HFFc6 (cell line): ENCODE results near the gene RP2. TPM values are rescaled to one million over a fixed set of nuclear protein-coding genes. Genes with fewer than 3 reads are reported as not detected.

Experiments used
- DNase-seq: peaks from one replicate; pipeline ENCODE4 v3.0.0-alpha.2; 2018
- H3K27ac Mint-ChIP-seq: 2 replicates; pipeline ENCODE4 v1.8.0; 2020; ENCODE audit warnings: mild to moderate bottlenecking, mixed read lengths
- H3K27me3 Mint-ChIP-seq: 2 replicates; pipeline ENCODE4 v1.8.0; 2021; ENCODE audit warnings: mild to moderate bottlenecking, moderate library complexity, mixed read lengths; ENCODE audit not compliant: insufficient read depth
- H3K36me3 Mint-ChIP-seq: 2 replicates; pipeline ENCODE4 v1.8.0; 2021; ENCODE audit warnings: low read depth, mixed read lengths
- H3K4me1 Mint-ChIP-seq: 2 replicates; pipeline ENCODE4 v1.8.0; 2020; ENCODE audit warnings: low read depth, mixed read lengths
- H3K4me3 Mint-ChIP-seq: 2 replicates; pipeline ENCODE4 v1.8.0; 2020; ENCODE audit warnings: mild to moderate bottlenecking, moderate library complexity, mixed read lengths
- H3K9me3 Mint-ChIP-seq: 2 replicates; pipeline ENCODE4 v1.8.0; 2020; ENCODE audit warnings: mild to moderate bottlenecking, mixed read lengths
- total RNA-seq, 6 experiments: library from RNA; stranded (reverse); fragmentation: NEBNext Ultra II Directional; extraction: Animal tissue kit (Norgen Biotek cat#: 25700); gene quantifications; 2 replicates in 1 of 6; 3 replicates in 5 of 6; pipeline ENCODE4 v1.2.3, GENCODE V29; 2021
- TF ChIP-seq, protein P1 (sequence below): fragments of 200-600 bp; sonication (generic); IDR thresholded peaks from 2 replicates; pipeline ENCODE4 v1.5.0; 2021; ENCODE audit warnings: antibody characterized with exemption, mild to moderate bottlenecking

The RP2 gene
- total RNA-seq, 6 experiments from 2014 or later: 10.7 to 12.7 (median 12.1) TPM

DNA sequence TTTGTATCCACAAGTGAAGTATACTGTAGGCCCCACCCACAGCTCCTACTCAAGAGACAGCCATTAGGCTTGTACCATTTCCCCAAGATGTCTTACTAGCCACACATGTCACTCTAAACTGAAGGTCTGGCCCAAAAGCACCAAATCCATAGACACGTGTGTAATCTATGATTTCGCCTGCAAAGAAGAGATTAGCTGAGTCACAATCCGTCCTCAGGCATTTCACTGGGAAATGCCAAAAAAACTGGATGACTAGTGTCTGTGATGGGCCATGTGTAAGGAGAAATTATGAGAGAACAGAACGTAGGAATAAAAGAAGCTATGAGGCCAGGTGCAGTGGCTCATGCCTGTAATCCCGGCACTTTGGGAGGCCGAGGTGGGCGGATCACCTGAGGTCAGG lies 21.9 kb upstream of the RP2 start:
- Mint-ChIP-seq H3K27ac (no peak overlapping the region), H3K27me3 (no peaks in the 10 kb centered on the region), H3K4me1 (peaks cover 14% of the 10 kb centered on the region), H3K4me3 (no peak overlapping the region), H3K9me3 (no peaks in the 10 kb centered on the region), H3K36me3 (no peaks in the 10 kb centered on the region)
- no peak for DNase-seq
- TF ChIP-seq, protein P1, sequence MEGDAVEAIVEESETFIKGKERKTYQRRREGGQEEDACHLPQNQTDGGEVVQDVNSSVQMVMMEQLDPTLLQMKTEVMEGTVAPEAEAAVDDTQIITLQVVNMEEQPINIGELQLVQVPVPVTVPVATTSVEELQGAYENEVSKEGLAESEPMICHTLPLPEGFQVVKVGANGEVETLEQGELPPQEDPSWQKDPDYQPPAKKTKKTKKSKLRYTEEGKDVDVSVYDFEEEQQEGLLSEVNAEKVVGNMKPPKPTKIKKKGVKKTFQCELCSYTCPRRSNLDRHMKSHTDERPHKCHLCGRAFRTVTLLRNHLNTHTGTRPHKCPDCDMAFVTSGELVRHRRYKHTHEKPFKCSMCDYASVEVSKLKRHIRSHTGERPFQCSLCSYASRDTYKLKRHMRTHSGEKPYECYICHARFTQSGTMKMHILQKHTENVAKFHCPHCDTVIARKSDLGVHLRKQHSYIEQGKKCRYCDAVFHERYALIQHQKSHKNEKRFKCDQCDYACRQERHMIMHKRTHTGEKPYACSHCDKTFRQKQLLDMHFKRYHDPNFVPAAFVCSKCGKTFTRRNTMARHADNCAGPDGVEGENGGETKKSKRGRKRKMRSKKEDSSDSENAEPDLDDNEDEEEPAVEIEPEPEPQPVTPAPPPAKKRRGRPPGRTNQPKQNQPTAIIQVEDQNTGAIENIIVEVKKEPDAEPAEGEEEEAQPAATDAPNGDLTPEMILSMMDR: no peak

DNA sequence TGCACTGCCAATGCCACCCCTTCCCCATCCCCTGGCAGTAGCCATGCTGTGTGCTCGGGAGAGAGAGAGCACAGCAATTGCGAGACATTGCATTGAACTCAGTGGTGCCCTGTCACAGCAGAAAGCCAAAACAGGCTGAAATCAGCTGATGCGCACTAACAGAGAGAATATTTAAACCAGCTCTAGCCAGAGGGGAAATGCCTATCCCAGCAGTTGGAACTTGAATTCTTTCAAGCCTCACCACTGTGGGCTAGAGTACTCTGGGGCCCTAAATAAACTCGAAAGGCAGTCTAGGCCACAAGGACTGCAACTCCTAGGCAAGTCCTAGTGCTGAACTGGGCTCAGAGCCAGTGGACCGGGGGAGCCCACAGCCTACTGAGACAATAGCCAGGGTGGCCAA lies 17.7 kb upstream of the RP2 start:
- Mint-ChIP-seq H3K36me3 (0 out of 2 replicates have a peak, but pooled peaks cover 6% of the 10 kb centered on the region), H3K9me3 (no peaks in the 10 kb centered on the region; the same call in 1 of the 2 replicates), H3K4me1 (peaks cover 5% of the 10 kb centered on the region; the same call in 1 of the 2 replicates), H3K27me3 (peaks cover 1% of the 10 kb centered on the region; the same call in 1 of the 2 replicates), H3K27ac (no peak overlapping the region), H3K4me3 (no peak overlapping the region)
- peak; percentile 30 for DNase-seq
- TF ChIP-seq, protein P1: no peak

DNA sequence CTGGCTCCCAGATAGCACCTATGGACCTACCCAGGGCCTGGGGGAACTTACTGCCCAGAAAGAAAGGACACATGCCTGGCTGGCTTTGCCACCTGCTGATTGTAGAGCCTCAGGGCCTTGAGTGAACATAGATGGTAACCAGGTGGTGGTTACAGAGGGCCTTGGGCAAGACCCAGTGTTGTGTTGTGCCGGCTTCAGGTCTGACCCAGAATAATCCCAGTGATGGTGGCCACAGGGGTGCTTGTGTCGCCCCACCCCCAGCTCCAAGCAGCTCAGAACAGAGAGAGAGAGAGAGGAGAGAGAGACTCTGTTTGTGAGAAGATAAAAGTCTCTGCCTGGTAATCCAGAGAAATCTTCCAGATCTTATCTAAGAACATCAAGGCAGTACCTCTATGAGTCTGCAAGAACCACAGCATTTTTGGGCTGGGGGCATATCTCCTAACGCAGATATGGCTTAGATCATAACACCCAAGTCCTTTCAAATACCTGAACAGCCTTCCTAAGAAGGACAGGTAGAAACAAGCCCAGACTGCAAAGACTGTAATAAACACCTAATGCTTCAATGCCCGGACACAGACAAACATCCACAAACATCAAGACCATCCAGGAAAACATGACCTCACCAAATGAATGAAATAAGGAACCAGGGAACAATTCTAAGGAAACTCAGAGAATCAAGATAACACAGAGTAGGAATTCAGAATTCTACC lies 16.3 kb upstream of the RP2 start:
- TF ChIP-seq, protein P1: no peak
- no peak overlapping the region for H3K27ac Mint-ChIP-seq
- no peak overlapping the region for H3K4me3 Mint-ChIP-seq
- H3K4me1 Mint-ChIP-seq: no peaks in the 10 kb centered on the region
- no peak for DNase-seq
- 0 out of 2 replicates have a peak, but pooled peaks cover 6% of the 10 kb centered on the region for H3K36me3 Mint-ChIP-seq
- H3K9me3 Mint-ChIP-seq: no peaks in the 10 kb centered on the region; the same call in 1 of the 2 replicates
- peaks cover 1% of the 10 kb centered on the region; the same call in 1 of the 2 replicates for H3K27me3 Mint-ChIP-seq

DNA sequence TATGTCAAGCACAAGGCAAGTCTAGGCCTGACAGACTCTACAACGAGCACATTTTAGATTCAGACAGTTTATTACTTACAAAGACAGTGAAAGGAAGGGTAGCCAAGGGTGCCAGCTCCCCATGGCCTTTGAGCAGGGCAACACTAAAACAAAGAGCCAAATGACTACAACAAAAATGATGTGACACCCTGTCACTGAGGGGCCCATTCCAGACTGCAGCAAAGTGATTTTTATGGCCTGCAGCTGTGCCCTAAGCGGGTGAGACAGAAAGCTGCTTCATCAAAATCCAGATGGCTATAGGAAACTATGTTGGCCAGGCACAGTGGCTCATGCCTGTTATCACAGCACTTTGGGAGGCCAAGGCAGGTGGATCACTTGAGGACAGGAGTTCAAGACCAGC lies 13.4 kb upstream of the RP2 start:
- Mint-ChIP-seq H3K4me1 (no peaks in the 10 kb centered on the region), H3K4me3 (no peak overlapping the region), H3K27me3 (peaks cover 3% of the 10 kb centered on the region; the same call in 1 of the 2 replicates), H3K9me3 (no peaks in the 10 kb centered on the region; the same call in 1 of the 2 replicates), H3K36me3 (0 out of 2 replicates have a peak, but pooled peaks cover 6% of the 10 kb centered on the region), H3K27ac (no peak overlapping the region)
- no peak for DNase-seq
- TF ChIP-seq, protein P1: no peak

DNA sequence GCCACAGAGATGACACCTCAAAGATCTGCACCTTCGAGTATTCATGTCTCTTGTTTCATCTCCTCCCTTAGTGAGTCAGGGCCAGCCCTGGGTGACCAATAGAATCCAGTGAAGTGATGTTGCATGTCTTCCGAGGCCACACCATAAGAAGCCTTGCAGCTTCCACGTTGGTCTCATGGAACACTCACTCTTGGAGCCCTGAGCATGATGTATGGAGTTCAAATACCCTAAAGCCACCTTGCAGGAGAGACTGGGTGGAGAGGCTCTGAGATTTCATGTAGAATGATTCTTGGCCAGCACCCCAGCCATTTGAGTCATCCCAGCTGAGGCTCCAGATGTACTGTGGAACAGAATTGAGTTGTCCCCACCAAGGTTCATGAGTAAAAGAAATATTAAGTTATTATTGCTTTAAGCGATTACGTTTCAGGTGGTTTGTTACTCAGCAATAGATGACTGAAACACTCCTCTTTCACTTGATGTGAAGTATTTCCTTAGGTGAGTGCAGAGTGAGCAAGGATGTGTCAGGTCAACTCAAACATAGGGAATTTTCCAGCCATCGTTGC lies 5.0 kb upstream of the RP2 start:
- H3K9me3 Mint-ChIP-seq: no peaks in the 10 kb centered on the region
- DNase-seq: peak; percentile 38
- peaks cover 8% of the 10 kb centered on the region for H3K4me1 Mint-ChIP-seq
- H3K27ac Mint-ChIP-seq: peak overlapping the region; percentile 22
- H3K4me3 Mint-ChIP-seq: peak overlapping the region; percentile 43; the same call in 1 of the 2 replicates
- peaks cover 2% of the 10 kb centered on the region; the same call in 1 of the 2 replicates for H3K27me3 Mint-ChIP-seq
- H3K36me3 Mint-ChIP-seq: no peaks in the 10 kb centered on the region
- TF ChIP-seq, protein P1: no peak
